ENCODE data around the gene GPC5. TPM values are rescaled to one million over a fixed set of nuclear protein-coding genes. Genes with fewer than 3 reads are reported as not detected.

GPC5 gene
- total RNA-seq, 1 donor from 2014 or later = 0.99 TPM

GRCh38 chr13:91580749-91581148 is 182.3 kb downstream of the GPC5 start:
- no peak for DNase-seq (ENCODE audit: low spot score)
- Mint-ChIP-seq H3K27me3 (ENCODE audit: low read depth) (no peaks in the 10 kb centered on the region), H3K4me1 (ENCODE audit: low read depth) (no peaks in the 10 kb centered on the region), H3K4me3 (ENCODE audit: unreplicated experiment) (no peak overlapping the region), H3K9me3 (ENCODE audit: low read depth) (peaks cover 5% of the 10 kb centered on the region), H3K36me3 (ENCODE audit: low read depth) (no peaks in the 10 kb centered on the region), H3K27ac (ENCODE audit: unreplicated experiment) (no peak overlapping the region)
- TF ChIP-seq CTCF (IDR thresholded peaks at IDR 0.05) = no peak

- H3K4me3 Mint-ChIP-seq (ENCODE audit: unreplicated experiment) = no peak overlapping the region
- H3K4me1 Mint-ChIP-seq (ENCODE audit: low read depth) = peaks cover 9% of the 10 kb centered on the region
- peaks cover 3% of the 10 kb centered on the region for H3K36me3 Mint-ChIP-seq (ENCODE audit: low read depth)
- no peak overlapping the region for H3K27ac Mint-ChIP-seq (ENCODE audit: unreplicated experiment)
- no peak for DNase-seq (ENCODE audit: low spot score)
- peaks cover 4% of the 10 kb centered on the region for H3K9me3 Mint-ChIP-seq (ENCODE audit: low read depth)
- no peak for TF ChIP-seq CTCF (IDR thresholded peaks at IDR 0.05)
- peaks cover 2% of the 10 kb centered on the region for H3K27me3 Mint-ChIP-seq (ENCODE audit: low read depth)
Measured at GRCh38 chr13:91586609-91587008, 188.2 kb downstream of the GPC5 start.

- no peak for TF ChIP-seq CTCF (IDR thresholded peaks at IDR 0.05)
- H3K9me3 Mint-ChIP-seq (ENCODE audit: low read depth) = peaks cover 8% of the 10 kb centered on the region
- no peak for DNase-seq (ENCODE audit: low spot score)
Measured at GRCh38 chr13:91588541-91588940, 190.1 kb downstream of the GPC5 start.

GRCh38 chr13:91592056-91593014 is 193.9 kb downstream of the GPC5 start:
- peaks cover 9% of the 10 kb centered on the region for H3K4me1 Mint-ChIP-seq (ENCODE audit: low read depth)
- no peak overlapping the region for H3K27ac Mint-ChIP-seq (ENCODE audit: unreplicated experiment)
- TF ChIP-seq CTCF (IDR thresholded peaks at IDR 0.05) = peak; percentile 15
- H3K9me3 Mint-ChIP-seq (ENCODE audit: low read depth) = peaks cover 8% of the 10 kb centered on the region
- DNase-seq (ENCODE audit: low spot score) = no peak
- H3K36me3 Mint-ChIP-seq (ENCODE audit: low read depth) = peaks cover 3% of the 10 kb centered on the region
- H3K4me3 Mint-ChIP-seq (ENCODE audit: unreplicated experiment) = no peak overlapping the region
- H3K27me3 Mint-ChIP-seq (ENCODE audit: low read depth) = peaks cover 2% of the 10 kb centered on the region

More at GRCh38 chr13:91588541-91588940, 190.1 kb downstream of the GPC5 start:
- H3K27ac Mint-ChIP-seq (ENCODE audit: unreplicated experiment) = no peak overlapping the region
- H3K4me1 Mint-ChIP-seq (ENCODE audit: low read depth) = peaks cover 9% of the 10 kb centered on the region
- H3K27me3 Mint-ChIP-seq (ENCODE audit: low read depth) = peaks cover 2% of the 10 kb centered on the region
- H3K4me3 Mint-ChIP-seq (ENCODE audit: unreplicated experiment) = no peak overlapping the region
- peaks cover 3% of the 10 kb centered on the region for H3K36me3 Mint-ChIP-seq (ENCODE audit: low read depth)

- H3K36me3 Mint-ChIP-seq (ENCODE audit: low read depth) = peaks cover 3% of the 10 kb centered on the region
Measured at GRCh38 chr13:91593456-91593855, 195.0 kb downstream of the GPC5 start.

More at GRCh38 chr13:91593456-91593855, 195.0 kb downstream of the GPC5 start:
- Mint-ChIP-seq H3K27me3 (ENCODE audit: low read depth) (peaks cover 2% of the 10 kb centered on the region), H3K9me3 (ENCODE audit: low read depth) (peaks cover 8% of the 10 kb centered on the region), H3K27ac (ENCODE audit: unreplicated experiment) (no peak overlapping the region), H3K4me1 (ENCODE audit: low read depth) (peaks cover 4% of the 10 kb centered on the region), H3K4me3 (ENCODE audit: unreplicated experiment) (no peak overlapping the region)
- no peak for DNase-seq (ENCODE audit: low spot score)
- no peak for TF ChIP-seq CTCF (IDR thresholded peaks at IDR 0.05)

Data from chondrocyte (in vitro differentiated cells).